ENCODE data around the gene SLAMF1. TPM values are rescaled to one million over a fixed set of nuclear protein-coding genes. Genes with fewer than 3 reads are reported as not detected.

Gene SLAMF1
- total RNA-seq, 2 experiments from 2014 or later = 41.3 to 42.6 TPM

- Mint-ChIP-seq H3K36me3 (peaks cover 76% of the 10 kb centered on the region), H3K27me3 (no peaks in the 10 kb centered on the region), H3K4me1 (peaks cover 87% of the 10 kb centered on the region), H3K27ac (peak overlapping the region; percentile 97), H3K4me3 (peak overlapping the region; percentile 72), H3K9me3 (peaks cover 4% of the 10 kb centered on the region)
- DNase-seq (no peak), ATAC-seq (ENCODE audit: low read depth) (peak; percentile 16)
- POLR2A ChIA-PET = interaction anchor here (1.0 to 2.5 kb wide), 3 partner anchors 22 to 88 kb away, joined by 4 to 7 read pairs (median 6); partner anchors contain the start of gene CD48
Measured at GRCh38 chr1:160623862-160624261, 23.0 kb downstream of the SLAMF1 start.

GRCh38 chr1:160623227-160623633 lies 23.6 kb downstream of the SLAMF1 start:
- POLR2A ChIA-PET = interaction anchor here (0.5 to 3.8 kb wide), 6 partner anchors 9 to 404 kb away, joined by 4 to 13 read pairs (median 5); partner anchors contain the start of gene CD48
- DNase-seq = no peak
- H3K27me3 Mint-ChIP-seq = no peaks in the 10 kb centered on the region

GRCh38 chr1:160622501-160623226 lies 24.2 kb downstream of the SLAMF1 start:
- Mint-ChIP-seq H3K9me3 (peaks cover 5% of the 10 kb centered on the region), H3K36me3 (peaks cover 75% of the 10 kb centered on the region), H3K4me1 (peaks cover 84% of the 10 kb centered on the region), H3K4me3 (peak overlapping the region; percentile 72), H3K27ac (peak overlapping the region; percentile 97), H3K27me3 (no peaks in the 10 kb centered on the region)
- DNase-seq = no peak
- ATAC-seq (ENCODE audit: low read depth) = no peak
- POLR2A ChIA-PET = interaction anchor here (0.5 to 3.8 kb wide), 7 partner anchors 10 to 405 kb away, joined by 3 to 13 read pairs (median 4); partner anchors contain the start of gene CD48

More at GRCh38 chr1:160623227-160623633, 23.6 kb downstream of the SLAMF1 start:
- peaks cover 75% of the 10 kb centered on the region for H3K36me3 Mint-ChIP-seq
- H3K4me3 Mint-ChIP-seq = peak overlapping the region; percentile 72
- peaks cover 86% of the 10 kb centered on the region for H3K4me1 Mint-ChIP-seq
- peak overlapping the region; percentile 97 for H3K27ac Mint-ChIP-seq
- ATAC-seq (ENCODE audit: low read depth) = peak; percentile 68
- peaks cover 5% of the 10 kb centered on the region for H3K9me3 Mint-ChIP-seq

GRCh38 chr1:160621633-160622413 lies 25.0 kb downstream of the SLAMF1 start:
- ATAC-seq (ENCODE audit: low read depth) (peak; percentile 7), DNase-seq (no peak)
- Mint-ChIP-seq H3K36me3 (peaks cover 72% of the 10 kb centered on the region), H3K27ac (peak overlapping the region; percentile 97), H3K4me3 (peak overlapping the region; percentile 56), H3K27me3 (no peaks in the 10 kb centered on the region), H3K4me1 (peaks cover 78% of the 10 kb centered on the region), H3K9me3 (peaks cover 5% of the 10 kb centered on the region)
- POLR2A ChIA-PET = interaction anchor here (0.7 to 3.8 kb wide), 4 partner anchors 18 to 60 kb away, joined by 3 to 13 read pairs (median 4); no protein-coding TSS in a partner anchor

- Mint-ChIP-seq H3K4me1 (peaks cover 73% of the 10 kb centered on the region), H3K36me3 (peaks cover 71% of the 10 kb centered on the region), H3K9me3 (peaks cover 5% of the 10 kb centered on the region), H3K4me3 (peak overlapping the region; percentile 56), H3K27me3 (no peaks in the 10 kb centered on the region), H3K27ac (peak overlapping the region; percentile 97)
- DNase-seq (no peak), ATAC-seq (ENCODE audit: low read depth) (no peak)
- POLR2A ChIA-PET = interaction anchor here (3.8 kb wide), 1 partner anchor 19 kb away, joined by 13 read pairs; no protein-coding TSS in a partner anchor
Measured at GRCh38 chr1:160620942-160621632, 25.8 kb downstream of the SLAMF1 start.

DNA sequence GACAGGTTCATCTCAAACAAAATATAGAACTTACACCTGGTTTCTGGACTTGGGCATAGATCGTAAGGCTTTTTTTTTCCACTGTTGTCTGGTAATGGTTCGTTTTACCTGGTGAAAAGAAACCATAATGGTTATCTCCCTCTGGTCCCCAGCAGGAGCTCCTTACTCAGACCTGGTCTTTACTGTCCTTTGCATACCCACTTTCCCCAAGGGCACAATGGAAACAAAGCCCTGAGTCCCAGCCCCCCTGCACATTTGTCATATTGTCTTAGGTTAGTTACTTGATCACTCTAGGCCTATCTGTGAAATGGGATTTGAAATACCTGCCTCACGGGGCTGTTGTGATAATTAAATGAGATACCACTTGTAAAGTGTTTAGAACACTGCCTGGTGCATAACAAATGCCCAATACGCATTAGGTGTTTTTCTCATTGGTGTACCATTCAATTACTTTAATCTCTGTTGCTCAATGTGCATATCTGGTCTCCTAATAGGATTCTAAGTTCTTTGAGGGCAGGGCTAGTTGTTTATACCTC lies 27.0 kb downstream of the SLAMF1 start:
- Mint-ChIP-seq H3K4me1 (peaks cover 66% of the 10 kb centered on the region), H3K9me3 (peaks cover 5% of the 10 kb centered on the region), H3K27me3 (no peaks in the 10 kb centered on the region), H3K27ac (peak overlapping the region; percentile 26), H3K4me3 (no peak overlapping the region), H3K36me3 (peaks cover 66% of the 10 kb centered on the region)
- ATAC-seq (ENCODE audit: low read depth) (no peak), DNase-seq (no peak)
- POLR2A ChIA-PET = interaction anchor here (0.5 to 3.8 kb wide), 4 partner anchors 20 to 56 kb away, joined by 3 to 13 read pairs (median 6); no protein-coding TSS in a partner anchor

- ATAC-seq (ENCODE audit: low read depth) = no peak
- POLR2A ChIA-PET = interaction anchor here (1.1 to 1.9 kb wide), 4 partner anchors 10 to 57 kb away, joined by 3 to 9 read pairs (median 6); partner anchors contain the start of gene SLAMF1
- peak overlapping the region; percentile 4 for H3K4me3 Mint-ChIP-seq
- no peaks in the 10 kb centered on the region for H3K27me3 Mint-ChIP-seq
- peaks cover 61% of the 10 kb centered on the region for H3K36me3 Mint-ChIP-seq
- peak overlapping the region; percentile 72 for H3K27ac Mint-ChIP-seq
- no peak for DNase-seq
- H3K4me1 Mint-ChIP-seq = peaks cover 63% of the 10 kb centered on the region
- peaks cover 5% of the 10 kb centered on the region for H3K9me3 Mint-ChIP-seq
Measured at GRCh38 chr1:160618763-160619274, 28.0 kb downstream of the SLAMF1 start.

GRCh38 chr1:160618327-160618726 lies 28.5 kb downstream of the SLAMF1 start:
- peak overlapping the region; percentile 76 for H3K27ac Mint-ChIP-seq
- POLR2A ChIA-PET = interaction anchor here (1.1 to 1.9 kb wide), 5 partner anchors 10 to 57 kb away, joined by 3 to 9 read pairs (median 5); partner anchors contain the start of gene SLAMF1
- ATAC-seq (ENCODE audit: low read depth) = no peak
- H3K4me1 Mint-ChIP-seq = peaks cover 60% of the 10 kb centered on the region
- no peaks in the 10 kb centered on the region for H3K27me3 Mint-ChIP-seq
- no peak for DNase-seq
- H3K4me3 Mint-ChIP-seq = no peak overlapping the region
- H3K36me3 Mint-ChIP-seq = peaks cover 61% of the 10 kb centered on the region
- peaks cover 5% of the 10 kb centered on the region for H3K9me3 Mint-ChIP-seq

- DNase-seq = no peak
- peaks cover 41% of the 10 kb centered on the region for H3K4me1 Mint-ChIP-seq
- peaks cover 5% of the 10 kb centered on the region for H3K9me3 Mint-ChIP-seq
- H3K27ac Mint-ChIP-seq = peak overlapping the region; percentile 23
- POLR2A ChIA-PET = no interaction called here
- no peaks in the 10 kb centered on the region for H3K27me3 Mint-ChIP-seq
- no peak for ATAC-seq (ENCODE audit: low read depth)
- H3K4me3 Mint-ChIP-seq = no peak overlapping the region
- H3K36me3 Mint-ChIP-seq = peaks cover 52% of the 10 kb centered on the region
Measured at GRCh38 chr1:160615660-160616059, 31.2 kb downstream of the SLAMF1 start.

GRCh38 chr1:160614410-160614809 lies 32.4 kb downstream of the SLAMF1 start:
- H3K36me3 Mint-ChIP-seq = peaks cover 48% of the 10 kb centered on the region
- POLR2A ChIA-PET = interaction anchor here (0.9 kb wide), 1 partner anchor 59 kb away, joined by 7 read pairs; no protein-coding TSS in a partner anchor
- no peak overlapping the region for H3K4me3 Mint-ChIP-seq
- ATAC-seq (ENCODE audit: low read depth) (no peak), DNase-seq (no peak)
- peaks cover 38% of the 10 kb centered on the region for H3K4me1 Mint-ChIP-seq
- H3K27me3 Mint-ChIP-seq = no peaks in the 10 kb centered on the region
- H3K9me3 Mint-ChIP-seq = peaks cover 5% of the 10 kb centered on the region
- H3K27ac Mint-ChIP-seq = no peak overlapping the region

- H3K27ac Mint-ChIP-seq = peak overlapping the region; percentile 44
- peaks cover 34% of the 10 kb centered on the region for H3K36me3 Mint-ChIP-seq
- POLR2A ChIA-PET = no interaction called here
- DNase-seq (no peak), ATAC-seq (ENCODE audit: low read depth) (no peak)
- H3K4me1 Mint-ChIP-seq = peaks cover 27% of the 10 kb centered on the region
- no peak overlapping the region for H3K4me3 Mint-ChIP-seq
- H3K9me3 Mint-ChIP-seq = no peaks in the 10 kb centered on the region
- H3K27me3 Mint-ChIP-seq = no peaks in the 10 kb centered on the region
Measured at GRCh38 chr1:160612613-160613218, 34.1 kb downstream of the SLAMF1 start.

Measured in activated naive CD8-positive, alpha-beta T cell treated with anti-CD3 and anti-CD28 coated beads, Interleukin-2, amount 10 ng/mL, durations not matched to agents 7 days and 5 days (primary cell).